Neuronal stem cell (in vitro differentiated cells): ENCODE results near the gene CCDC12.

ENCODE experiments used
- DNase-seq: peaks from one replicate; pipeline ENCODE4 v3.0.0-alpha.2; 2013; ENCODE audit warnings: low spot score
- H2AFZ ChIP-seq: one replicate; pipeline ENCODE4 v1.6.1; 2013; ENCODE audit warnings: mild to moderate bottlenecking, low read length, inconsistent platforms
- H2AK5ac ChIP-seq: 2 replicates; pipeline ENCODE4 v1.6.1; 2013; ENCODE audit warnings: low read depth, mild to moderate bottlenecking, inconsistent platforms, low read length, moderate library complexity, mixed read lengths
- H2BK120ac ChIP-seq: 2 replicates; pipeline ENCODE4 v1.6.1; 2013; ENCODE audit warnings: low read depth, mild to moderate bottlenecking, inconsistent platforms, low read length, moderate library complexity, mixed read lengths
- H2BK12ac ChIP-seq: one replicate; pipeline ENCODE4 v1.6.1; 2013; ENCODE audit warnings: low read length, inconsistent platforms
- H2BK15ac ChIP-seq: 2 replicates; pipeline ENCODE4 v1.6.1; 2013; ENCODE audit warnings: mild to moderate bottlenecking, low read length, inconsistent platforms, mixed read lengths
- H2BK5ac ChIP-seq: one replicate; pipeline ENCODE4 v1.6.1; 2013; ENCODE audit warnings: inconsistent platforms, mild to moderate bottlenecking, low read length, moderate library complexity
- H3K14ac ChIP-seq: one replicate; pipeline ENCODE4 v1.6.1; 2013; ENCODE audit warnings: low read length, inconsistent platforms
- H3K18ac ChIP-seq: 2 replicates; pipeline ENCODE4 v1.6.1; 2013; ENCODE audit warnings: low read length, inconsistent platforms
- H3K23ac ChIP-seq: 2 replicates; pipeline ENCODE4 v1.6.1; 2013; ENCODE audit warnings: low read depth, mild to moderate bottlenecking, mixed read lengths, low read length, inconsistent platforms; ENCODE audit not compliant: poor library complexity
- H3K27ac ChIP-seq: replicated peaks from 3 replicates; pipeline ENCODE4 v1.5.1; 2013; ENCODE audit warnings: low read length, inconsistent platforms
- H3K27me3 ChIP-seq, 3 experiments: 2 replicates each; pipeline ENCODE4 v1.6.1; 2013; ENCODE audit warnings: low read length in 3 of 3, mild to moderate bottlenecking in 2 of 3, inconsistent platforms in 1 of 3, low read depth in 1 of 3, mixed read lengths in 1 of 3, moderate library complexity in 1 of 3; ENCODE audit not compliant: control insufficient read depth in 3 of 3, insufficient read depth in 3 of 3
- H3K36me3 ChIP-seq, 2 donors: replicated peaks in 1 of 2; 2 replicates each; pipeline ENCODE4 v1.6.1; 2013; ENCODE audit warnings: low read length in 2 of 2; ENCODE audit not compliant: control insufficient read depth in 2 of 2, insufficient read depth in 2 of 2
- H3K4ac ChIP-seq: 2 replicates; pipeline ENCODE4 v1.6.1; 2013; ENCODE audit warnings: inconsistent platforms, mild to moderate bottlenecking, low read length, moderate library complexity
- H3K4me1 ChIP-seq, 2 donors: 1 replicate in 1 of 2; 2 replicates in 1 of 2; pipeline ENCODE4 v1.6.1; 2013; ENCODE audit warnings: low read length in 2 of 2, low read depth in 1 of 2; ENCODE audit not compliant: control insufficient read depth in 2 of 2, insufficient read depth in 1 of 2
- H3K4me2 ChIP-seq: one replicate; pipeline ENCODE4 v1.6.1; 2013; ENCODE audit warnings: mild to moderate bottlenecking, low read length, inconsistent platforms; ENCODE audit not compliant: insufficient read depth, poor library complexity, severe bottlenecking
- H3K4me3 ChIP-seq, 2 donors: 2 replicates each; pipeline ENCODE4 v1.5.1; 2013; ENCODE audit warnings: low read length in 2 of 2, mild to moderate bottlenecking in 2 of 2, inconsistent platforms in 1 of 2, moderate library complexity in 1 of 2
- H3K79me1 ChIP-seq: one replicate; pipeline ENCODE4 v1.6.1; 2013; ENCODE audit warnings: low read depth, mild to moderate bottlenecking, inconsistent platforms, low read length, moderate library complexity
- H3K9ac ChIP-seq: one replicate; pipeline ENCODE4 v1.6.1; 2013; ENCODE audit warnings: mild to moderate bottlenecking, low read depth, low read length, inconsistent platforms; ENCODE audit not compliant: poor library complexity
- H3K9me3 ChIP-seq, 2 donors: replicated peaks in 1 of 2; 2 replicates each; pipeline versions ENCODE3 to v1.6.1; 2013; ENCODE audit warnings: low read length in 2 of 2, mild to moderate bottlenecking in 2 of 2, inconsistent platforms in 1 of 2, low read depth in 1 of 2, mixed read lengths in 1 of 2, moderate library complexity in 1 of 2; ENCODE audit not compliant: control insufficient read depth in 2 of 2, insufficient read depth in 1 of 2
- H4K8ac ChIP-seq: one replicate; pipeline ENCODE4 v1.6.1; 2013; ENCODE audit warnings: low read depth, mild to moderate bottlenecking, inconsistent platforms, low read length, moderate library complexity
- H4K91ac ChIP-seq: one replicate; pipeline ENCODE4 v1.6.1; 2013; ENCODE audit warnings: low read length, low read depth, mild to moderate bottlenecking, inconsistent platforms; ENCODE audit not compliant: poor library complexity
- WGBS, 2 donors: extraction: QIAGEN DNeasy Blood & Tissue Kit; methylation state at CpG; one replicate each; pipeline ENCODE4 v1.1.7; 2013; ENCODE audit warnings: missing lambda C conversion rate in 2 of 2, mixed read lengths in 1 of 2; ENCODE audit not compliant: insufficient read length in 2 of 2, insufficient replicate concordance in 1 of 2; ENCODE audit errors: extremely low coverage in 2 of 2; 5-methylcytosine and 5-hydroxymethylcytosine counted together

The CCDC12 gene

DNA sequence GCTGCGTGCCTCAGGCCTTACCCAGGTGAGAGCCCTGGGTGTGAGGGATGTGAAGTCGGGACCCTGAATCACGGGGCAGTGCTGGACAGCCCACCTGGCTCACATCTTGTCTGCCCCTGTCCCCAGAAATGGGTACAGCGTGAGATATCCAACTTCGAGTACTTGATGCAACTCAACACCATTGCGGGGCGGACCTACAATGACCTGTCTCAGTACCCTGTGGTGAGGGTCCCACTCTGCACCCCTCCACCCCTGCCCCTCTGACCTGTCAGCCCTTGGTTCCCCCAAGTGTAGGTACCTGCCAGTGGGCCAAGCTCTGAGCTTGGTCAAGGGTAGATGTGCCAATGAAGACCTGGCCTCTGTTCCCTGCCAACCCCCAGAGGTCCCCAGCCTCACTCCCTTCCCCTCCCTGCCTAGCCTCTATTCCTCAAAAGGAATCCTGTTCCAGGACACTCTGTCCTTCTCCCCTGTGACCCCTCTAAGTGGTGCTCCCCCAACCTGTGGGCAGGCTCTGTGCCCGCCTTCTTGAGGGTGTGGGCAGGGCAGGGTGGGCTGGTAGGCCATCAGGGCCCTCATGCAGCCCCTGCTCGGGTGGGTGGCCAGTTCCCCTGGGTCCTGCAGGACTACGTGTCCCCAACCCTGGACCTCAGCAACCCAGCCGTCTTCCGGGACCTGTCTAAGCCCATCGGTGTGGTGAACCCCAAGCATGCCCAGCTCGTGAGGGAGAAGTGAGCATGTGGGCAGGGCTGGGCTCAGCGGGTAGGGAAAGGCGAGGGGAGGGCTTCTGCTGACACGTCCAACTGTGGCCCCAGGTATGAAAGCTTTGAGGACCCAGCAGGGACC, 28.0 kb upstream of the CCDC12 start:
- peaks cover 0 to 1% of the 10 kb centered on the region in 2 donors for H3K4me1 ChIP-seq
- no peak overlapping the region for H2AK5ac ChIP-seq
- no peak overlapping the region for H3K18ac ChIP-seq
- H2BK12ac ChIP-seq = peak overlapping the region; percentile 69
- peak overlapping the region; percentile 29 for H3K23ac ChIP-seq
- no peak overlapping the region for H2BK15ac ChIP-seq
- no peak overlapping the region for H3K4me3 ChIP-seq
- peak overlapping the region; percentile 37 for H3K4ac ChIP-seq
- no peak overlapping the region for H3K14ac ChIP-seq
- H3K27ac ChIP-seq = no peak overlapping the region
- H3K9ac ChIP-seq = peak overlapping the region; percentile 3
- H4K8ac ChIP-seq = peak overlapping the region; percentile 2
- peaks cover 0 to 9% of the 10 kb centered on the region in 2 donors for H3K36me3 ChIP-seq
- no peak for DNase-seq
- no peaks in the 10 kb centered on the region for H3K9me3 ChIP-seq
- no CpG with 5 or more reads among the region's 17 CpGs for WGBS, 2 donors
- H3K79me1 ChIP-seq = peaks cover 2% of the 10 kb centered on the region
- no peak overlapping the region for H4K91ac ChIP-seq
- H2BK120ac ChIP-seq = no peak overlapping the region
- no peak overlapping the region for H3K4me2 ChIP-seq
- no peak overlapping the region for H2AFZ ChIP-seq
- H3K27me3 ChIP-seq = no peaks in the 10 kb centered on the region
- H2BK5ac ChIP-seq = peak overlapping the region; percentile 80

- no peak overlapping the region for H2AFZ ChIP-seq
- no peak overlapping the region for H3K14ac ChIP-seq
- H3K4me3 ChIP-seq = no peak overlapping the region
- H3K9ac ChIP-seq = peak overlapping the region; percentile 4
- H3K27ac ChIP-seq = no peak overlapping the region
- no CpG with 5 or more reads among the region's 27 CpGs for WGBS, 2 donors
- peaks cover 2% of the 10 kb centered on the region for H3K79me1 ChIP-seq
- H3K27me3 ChIP-seq = no peaks in the 10 kb centered on the region
- H3K4me2 ChIP-seq = no peak overlapping the region
- peak overlapping the region; percentile 78 for H2BK120ac ChIP-seq
- no peak overlapping the region for H3K4ac ChIP-seq
- H3K36me3 ChIP-seq = peaks cover 0 to 9% of the 10 kb centered on the region in 2 donors
- no peak overlapping the region for H2BK12ac ChIP-seq
- no peak for DNase-seq
- H2BK5ac ChIP-seq = peak overlapping the region; percentile 48
- no peak overlapping the region for H3K18ac ChIP-seq
- H4K8ac ChIP-seq = peak overlapping the region; percentile 93
- H3K9me3 ChIP-seq = no peaks in the 10 kb centered on the region
- no peak overlapping the region for H2AK5ac ChIP-seq
- peaks cover 1 to 2% of the 10 kb centered on the region in 2 donors for H3K4me1 ChIP-seq
- H2BK15ac ChIP-seq = no peak overlapping the region
- no peak overlapping the region for H4K91ac ChIP-seq
- H3K23ac ChIP-seq = peak overlapping the region; percentile 50
Observed at GRCh38 chr3:47003461-47004368, 27.2 kb upstream of the CCDC12 start.

DNA sequence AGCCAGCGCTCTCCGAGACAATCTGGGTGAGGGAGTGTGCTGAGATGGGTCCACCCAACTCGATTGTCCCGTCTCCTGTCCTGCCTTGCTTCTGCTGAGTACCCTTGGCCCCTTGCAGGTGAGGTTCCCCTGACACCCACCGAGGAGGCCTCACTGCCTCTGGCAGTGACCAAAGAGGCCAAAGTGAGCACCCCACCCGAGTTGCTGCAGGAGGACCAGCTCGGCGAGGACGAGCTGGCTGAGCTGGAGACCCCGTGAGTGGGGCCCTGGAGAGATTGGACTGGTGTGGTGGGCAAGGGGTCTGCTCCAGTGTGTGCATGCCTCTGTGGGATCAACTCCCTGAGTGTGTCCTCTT, 26.5 kb upstream of the CCDC12 start:
- H3K4me2 ChIP-seq = no peak overlapping the region
- no peak overlapping the region for H2AFZ ChIP-seq
- H3K18ac ChIP-seq = peak overlapping the region; percentile 48
- no peak overlapping the region for H4K91ac ChIP-seq
- no peak overlapping the region for H2BK15ac ChIP-seq
- no peak overlapping the region for H3K9ac ChIP-seq
- H2AK5ac ChIP-seq = peak overlapping the region; percentile 90
- peaks cover 0 to 9% of the 10 kb centered on the region in 2 donors for H3K36me3 ChIP-seq
- H3K4me3 ChIP-seq = no peak overlapping the region
- H3K27ac ChIP-seq = no peak overlapping the region
- H3K27me3 ChIP-seq = no peaks in the 10 kb centered on the region
- peaks cover 3 to 4% of the 10 kb centered on the region in 2 donors for H3K4me1 ChIP-seq
- H3K79me1 ChIP-seq = peaks cover 2% of the 10 kb centered on the region
- DNase-seq = no peak
- no peak overlapping the region for H3K14ac ChIP-seq
- no peaks in the 10 kb centered on the region for H3K9me3 ChIP-seq
- WGBS, 2 donors = no CpG with 5 or more reads among the region's 10 CpGs
- H2BK5ac ChIP-seq = peak overlapping the region; percentile 66
- H2BK12ac ChIP-seq = no peak overlapping the region
- peak overlapping the region; percentile 29 for H4K8ac ChIP-seq
- no peak overlapping the region for H2BK120ac ChIP-seq
- H3K4ac ChIP-seq = no peak overlapping the region
- no peak overlapping the region for H3K23ac ChIP-seq
